NCI-H187 (cell line): ENCODE results near the gene PPP6R3.

Experiments used
- DNase-seq, 2 experiments: peaks; one replicate each; lab custom pipeline; 2025; lab: John Stamatoyannopoulos, UW

PPP6R3 gene

DNA sequence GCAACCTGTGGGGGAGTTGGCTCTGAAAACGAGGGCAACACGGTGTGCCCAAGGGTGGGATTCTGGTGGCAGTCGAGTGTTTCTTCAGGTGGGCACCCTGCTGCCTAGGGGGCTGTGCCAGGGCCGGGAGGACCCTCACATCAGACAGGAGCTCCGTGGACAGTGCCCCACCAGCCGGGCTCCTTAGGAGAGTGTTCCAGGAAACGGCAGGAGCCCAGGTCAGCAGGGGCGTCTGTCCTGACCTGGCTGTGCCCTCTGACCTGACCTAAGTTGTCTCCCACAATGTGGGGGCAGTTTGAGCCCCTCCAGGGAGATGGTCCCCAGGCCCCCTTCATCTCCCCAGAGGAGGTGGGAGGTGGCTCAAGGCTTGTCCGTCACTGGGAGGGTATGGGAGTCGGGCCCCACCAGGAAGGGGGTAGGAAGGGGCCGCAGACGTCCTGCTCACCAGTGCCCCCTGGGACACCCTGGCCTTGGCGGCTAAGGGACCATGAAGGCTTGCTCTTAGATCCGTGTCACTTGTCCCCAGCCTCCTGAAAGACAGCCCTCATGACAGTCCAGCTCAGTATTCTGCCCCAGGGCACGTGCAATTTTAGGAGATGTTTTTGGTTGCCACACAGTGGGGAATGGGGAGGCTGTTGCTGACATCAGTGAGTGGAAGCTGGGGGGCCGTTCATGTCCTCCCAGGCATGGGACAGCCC, 191.6 kb downstream of the PPP6R3 start:
- DNase-seq: no peak

DNA sequence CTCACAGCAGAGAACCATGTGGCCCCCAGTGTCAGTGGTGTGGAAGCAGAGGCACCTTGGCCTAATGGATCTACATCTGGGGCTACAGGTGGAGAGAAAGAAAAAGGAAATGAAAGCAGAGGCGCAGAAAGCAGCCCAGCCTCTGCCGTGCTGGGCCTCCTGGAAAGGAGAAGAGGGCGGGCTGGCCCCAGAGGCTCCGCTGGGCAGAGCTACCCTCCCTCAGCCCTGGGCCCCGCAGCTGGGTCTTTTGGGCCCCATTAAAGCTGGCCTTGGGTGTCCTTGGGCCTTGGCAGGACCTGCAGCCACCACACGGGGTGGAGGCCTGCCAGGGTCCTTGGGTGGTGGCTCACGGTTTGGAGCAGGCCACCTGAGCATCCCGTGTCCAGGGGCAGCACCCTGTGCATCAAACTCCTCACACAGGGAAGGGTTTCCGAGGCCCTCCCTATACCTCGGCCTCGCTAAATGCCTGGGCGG, 192.2 kb downstream of the PPP6R3 start:
- no peak for DNase-seq

DNA sequence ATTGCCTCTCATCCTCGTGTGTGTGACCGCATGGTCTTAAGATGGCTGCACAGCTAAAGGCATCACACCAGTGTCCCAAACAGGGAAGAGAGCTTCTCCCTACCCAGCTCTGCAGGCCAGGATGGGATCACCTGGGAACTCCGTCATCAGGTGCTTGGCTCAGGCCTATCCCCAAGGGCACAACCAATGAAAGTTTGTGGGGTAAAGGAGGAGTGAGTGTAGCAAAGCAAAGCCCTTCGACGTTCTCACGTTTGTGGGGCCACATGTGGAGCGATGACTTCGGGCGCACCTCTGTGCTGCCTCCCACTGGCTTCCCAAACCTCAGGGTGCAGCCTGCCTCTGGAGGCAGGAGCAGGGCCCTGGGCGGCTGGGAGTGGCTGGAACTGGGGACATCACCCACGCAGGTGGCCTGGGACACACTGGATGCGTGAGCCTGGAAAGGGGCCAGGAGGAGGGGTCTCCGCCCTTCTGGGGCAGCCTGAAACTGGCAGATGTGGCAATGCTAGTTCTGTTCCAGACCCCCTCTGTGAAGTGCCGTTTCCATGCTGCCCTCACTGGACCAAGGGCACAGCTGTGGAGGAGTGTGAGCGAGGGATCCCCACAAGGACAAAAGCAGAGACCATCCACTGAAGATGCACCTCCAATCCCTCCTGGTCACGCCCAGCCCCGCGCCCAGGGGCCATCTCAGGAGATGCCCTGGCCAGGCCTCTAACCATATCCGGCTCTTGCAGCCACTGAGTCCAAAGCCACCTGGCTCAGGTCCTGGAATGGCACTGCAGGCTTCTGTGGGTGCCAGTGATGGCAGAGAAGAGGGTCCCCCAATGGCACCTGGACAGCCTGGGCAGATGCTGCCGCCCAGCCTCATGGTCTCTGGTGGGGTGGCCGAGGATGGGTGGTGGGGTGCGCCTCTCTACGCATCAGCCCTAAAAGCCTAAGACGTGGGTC, 193.2 kb downstream of the PPP6R3 start:
- DNase-seq: no peak

- no peak for DNase-seq
Observed at GRCh38 chr11:68654978-68655377, 194.4 kb downstream of the PPP6R3 start.

GRCh38 chr11:68655406-68655805, 194.9 kb downstream of the PPP6R3 start:
- no peak for DNase-seq

GRCh38 chr11:68655806-68656205, 195.3 kb downstream of the PPP6R3 start:
- no peak for DNase-seq

DNA sequence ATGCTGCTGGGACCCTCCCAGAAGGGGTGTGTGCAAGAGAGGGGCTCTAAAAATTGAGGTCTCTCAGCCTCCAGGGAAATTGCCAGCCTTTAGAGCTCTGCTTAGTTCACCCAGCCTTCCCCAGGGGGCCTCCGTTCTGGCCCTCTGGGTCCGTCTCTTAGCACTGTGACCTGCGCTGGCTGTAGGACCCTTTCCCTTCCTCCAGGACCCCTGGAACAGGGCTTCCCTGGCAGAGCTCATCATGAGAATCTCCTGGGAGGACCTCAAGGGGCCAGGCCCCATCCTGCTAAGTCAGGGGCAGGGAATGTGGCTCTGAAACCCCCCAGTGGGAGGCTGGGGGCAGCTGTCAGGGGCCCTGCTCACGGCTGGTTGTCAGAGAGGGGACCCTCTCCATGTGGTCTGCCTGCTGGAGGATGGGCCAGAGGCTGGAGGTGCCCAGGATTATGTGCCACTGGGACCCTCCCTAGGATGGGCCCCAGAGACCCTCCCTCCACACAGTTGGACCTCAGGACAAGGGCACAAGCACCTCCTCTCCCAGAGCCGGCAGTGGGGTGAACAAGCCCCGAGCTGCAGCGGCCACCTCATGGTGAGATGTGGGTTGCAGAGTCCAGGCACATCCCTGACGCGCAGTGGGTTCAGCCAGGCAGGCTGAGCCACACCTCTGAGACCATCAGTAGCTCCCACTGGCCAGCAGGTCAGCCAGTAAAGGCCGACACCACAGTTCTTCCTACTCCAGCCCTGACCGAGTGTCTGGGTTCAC, 196.6 kb downstream of the PPP6R3 start:
- DNase-seq: no peak

DNA sequence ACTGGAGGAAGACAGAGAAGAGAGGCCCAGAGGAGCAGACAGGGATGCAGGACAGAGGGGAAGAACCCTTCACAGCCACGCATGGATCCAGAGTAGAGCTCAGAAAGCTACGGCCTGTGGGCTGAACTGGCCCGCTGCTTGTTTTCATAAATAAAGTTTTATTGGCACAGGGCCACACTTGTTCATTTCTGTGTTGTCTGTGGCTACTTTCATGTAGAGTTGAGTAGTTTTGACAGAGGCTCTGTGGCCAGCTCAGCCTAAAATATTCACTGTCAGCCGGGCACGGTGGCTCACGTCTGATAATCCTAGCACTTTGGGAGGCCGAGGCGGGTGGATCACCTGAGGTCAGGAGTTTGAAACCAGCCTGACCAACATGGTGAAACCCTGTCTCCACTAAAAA, 197.5 kb downstream of the PPP6R3 start:
- no peak for DNase-seq

DNA sequence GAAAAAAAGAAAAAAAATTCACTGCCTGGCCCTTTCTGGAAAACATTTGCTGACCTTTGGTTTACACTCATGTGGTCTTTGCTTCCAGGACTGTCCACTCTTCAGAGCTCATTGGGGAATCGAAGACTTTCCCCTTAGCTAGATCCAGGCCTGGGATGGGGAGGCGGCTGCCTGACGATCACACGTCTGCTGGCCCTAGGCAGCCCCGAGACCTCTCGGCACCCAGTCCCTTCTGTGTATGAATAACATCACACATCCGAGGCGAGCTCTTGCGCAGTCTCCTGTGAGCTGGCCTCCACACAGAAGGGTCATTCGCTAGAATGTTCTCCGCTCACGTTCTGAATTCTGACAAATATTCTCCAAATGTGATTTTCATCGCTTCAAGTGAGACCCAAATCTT, 198.1 kb downstream of the PPP6R3 start:
- DNase-seq: no peak

DNA sequence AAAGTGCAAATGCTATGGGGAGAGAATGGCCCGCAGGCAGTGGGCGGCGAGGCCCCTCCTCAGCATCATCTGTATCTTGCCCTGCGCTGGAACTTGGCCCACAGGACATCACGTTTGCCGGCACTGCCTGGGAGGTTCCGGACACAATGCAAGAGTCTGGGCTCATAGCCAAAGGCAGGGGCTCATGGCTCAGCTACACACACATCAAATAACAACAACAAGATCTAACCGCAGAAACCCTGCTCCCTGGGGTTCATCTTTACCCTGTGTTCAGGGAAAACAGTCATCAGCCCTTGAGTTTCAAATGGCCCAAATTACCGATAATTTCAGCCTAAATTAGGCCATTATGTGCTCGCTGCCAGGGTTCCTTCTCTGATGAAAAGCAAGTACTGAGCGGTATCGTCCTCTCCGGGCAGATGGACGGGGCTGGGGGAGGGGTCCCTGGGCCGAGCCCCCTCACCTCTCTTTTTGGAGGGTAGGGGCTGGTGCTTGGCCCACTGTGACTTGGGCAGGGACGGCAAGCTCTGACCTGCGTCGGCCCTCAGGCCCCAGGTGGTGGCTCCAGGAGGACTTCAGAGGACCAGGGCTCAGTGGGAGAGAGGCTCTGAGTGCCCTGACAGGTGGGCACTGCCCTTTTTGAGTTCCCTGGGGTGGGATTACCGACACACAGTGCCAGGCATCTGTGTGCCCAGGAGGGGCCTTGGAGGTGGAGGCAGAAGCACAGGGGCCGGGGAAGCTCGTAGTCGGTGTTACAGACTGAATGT, 198.8 kb downstream of the PPP6R3 start:
- DNase-seq: peak in 1 of 2 experiments; percentile 17

DNA sequence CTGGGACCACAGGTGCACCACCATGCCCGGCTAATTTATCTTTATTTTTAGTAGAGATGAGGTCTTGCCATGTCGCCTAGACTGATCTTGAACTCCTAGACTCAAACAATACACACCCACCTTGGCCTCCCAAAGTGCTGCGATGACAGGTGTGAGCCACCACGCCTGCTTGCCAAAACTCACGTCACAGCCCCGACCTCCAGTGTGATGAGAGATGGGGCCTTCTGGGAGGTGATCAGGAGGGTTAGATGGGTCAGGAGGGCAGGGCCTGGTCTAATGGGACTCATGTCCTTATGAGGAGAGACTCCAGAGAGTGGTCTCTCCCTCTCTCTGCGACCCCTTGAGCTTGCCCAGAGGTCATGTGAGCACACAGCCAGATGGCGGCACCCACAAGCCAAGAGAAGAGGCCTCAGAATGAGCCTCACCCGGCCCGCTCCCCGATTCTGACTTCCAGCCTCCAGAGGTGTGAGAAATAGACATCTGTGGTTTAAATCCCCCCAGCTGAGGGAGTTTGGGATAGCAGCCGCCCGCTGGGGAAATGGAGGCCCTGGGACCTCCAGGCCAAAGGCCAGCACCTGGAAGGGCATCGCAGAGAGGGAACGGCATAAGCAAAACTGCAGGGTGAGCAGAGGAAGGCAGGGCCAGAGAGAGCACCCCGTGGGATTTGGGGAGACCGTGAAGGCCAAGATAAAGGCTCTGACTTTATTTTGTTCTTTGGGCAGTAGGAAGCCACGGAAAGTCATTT, 199.7 kb downstream of the PPP6R3 start:
- no peak for DNase-seq

- no peak for DNase-seq
Observed at GRCh38 chr11:68661014-68661413, 200.5 kb downstream of the PPP6R3 start.

DNA sequence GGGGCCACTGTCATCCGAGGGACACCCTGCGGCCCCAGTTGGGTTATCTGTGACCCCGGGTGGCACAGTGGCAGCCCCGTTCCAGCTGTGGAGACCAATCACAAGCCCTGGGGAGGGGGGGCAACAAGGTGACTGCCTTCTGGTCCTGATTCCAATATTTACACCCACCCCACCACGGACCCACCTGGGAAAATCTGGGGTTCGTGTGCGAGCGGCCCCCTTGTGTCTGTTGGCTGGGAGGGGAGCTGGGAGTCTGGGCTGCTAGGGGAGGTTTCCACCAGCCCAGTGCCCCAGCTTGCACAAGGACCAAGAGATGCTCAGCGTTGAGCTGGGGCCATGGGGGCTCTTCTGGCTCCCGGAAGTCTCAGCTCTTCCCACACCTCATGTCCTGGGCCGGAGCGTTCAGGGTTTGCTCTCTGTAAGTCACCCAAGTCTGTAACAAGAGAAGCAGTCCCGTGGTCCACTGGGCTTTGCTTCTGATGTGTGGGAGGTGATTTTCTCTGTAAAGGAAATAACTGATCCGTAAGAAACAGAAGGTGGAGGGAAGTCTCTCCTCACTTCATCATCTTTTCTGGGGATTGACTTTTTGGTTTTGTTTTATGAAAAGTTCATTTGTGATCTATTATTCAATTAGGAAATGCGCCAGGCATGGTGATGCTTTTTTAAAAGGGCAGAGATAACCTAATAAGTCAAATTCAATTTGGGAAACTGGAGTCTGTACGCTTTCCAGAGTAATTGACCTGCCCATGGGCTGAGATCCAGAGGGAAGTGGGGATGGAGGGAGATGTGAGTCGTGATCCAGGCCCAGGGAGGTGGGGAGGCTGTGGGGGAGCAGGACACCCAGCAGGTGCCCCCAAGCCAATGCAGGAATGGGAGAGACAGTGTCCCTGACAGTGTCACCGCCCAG, 201.4 kb downstream of the PPP6R3 start:
- no peak for DNase-seq

DNA sequence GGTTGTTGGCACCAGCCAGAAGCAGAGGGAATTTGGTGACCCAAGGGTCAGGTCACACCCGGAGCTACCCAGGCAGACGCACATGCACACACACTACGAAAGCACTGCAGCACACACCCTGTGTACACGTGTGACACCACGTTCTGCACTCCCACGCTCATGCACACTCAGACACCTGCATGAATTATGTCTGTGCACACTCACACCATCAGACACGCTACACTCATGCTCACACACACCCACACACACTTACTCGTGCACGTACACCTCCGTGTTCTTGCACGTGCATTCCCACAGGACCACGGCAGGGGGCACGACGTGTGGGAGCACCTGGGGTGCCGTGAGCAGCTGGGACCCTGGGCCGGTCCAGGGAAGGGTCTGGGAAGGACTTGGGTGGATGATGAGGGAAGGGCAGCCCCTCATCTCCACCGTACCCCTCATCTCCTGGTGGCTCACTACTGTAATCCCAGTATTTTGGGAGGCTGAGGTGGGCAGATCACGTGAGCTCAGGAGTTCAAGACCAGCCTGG, 203.0 kb downstream of the PPP6R3 start:
- no peak for DNase-seq

DNA sequence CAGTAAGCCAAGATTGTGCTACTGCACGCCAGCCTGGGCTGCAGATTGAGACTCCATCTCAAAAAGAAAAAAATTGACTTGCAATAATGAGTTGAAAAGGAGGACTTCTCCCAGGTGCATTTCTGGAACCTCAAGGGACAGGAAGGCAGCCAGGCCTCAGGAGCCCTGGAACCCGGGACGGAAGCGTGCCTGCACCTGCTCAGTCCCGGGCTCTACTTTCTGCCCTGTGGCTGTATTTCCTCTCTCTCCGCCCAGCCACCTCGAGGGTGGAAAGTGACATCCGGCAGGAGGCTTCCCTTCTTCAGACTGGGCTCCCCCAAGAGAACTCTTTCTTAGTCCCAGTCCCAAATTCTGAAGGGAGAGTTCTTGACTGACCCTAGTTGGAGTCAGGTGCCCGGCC, 203.6 kb downstream of the PPP6R3 start:
- DNase-seq: no peak

GRCh38 chr11:68664906-68665305, 204.4 kb downstream of the PPP6R3 start:
- DNase-seq: no peak
